Parathyroid adenoma (tissue), 2 donors: ENCODE data around the gene SPAG16.

Experiments
- H2AFZ ChIP-seq: fragments of 300-600 bp; sonication (generic); one replicate; pipeline ENCODE4 v1.7.0; 2017; ENCODE audit warnings: antibody characterized with exemption, mild to moderate bottlenecking
- H3K27ac ChIP-seq: fragments of 300-600 bp; sonication (generic); one replicate; pipeline ENCODE4 v1.7.0; 2017
- H3K27me3 ChIP-seq: fragments of 300-600 bp; sonication (generic); one replicate; pipeline ENCODE4 v1.7.0; 2017; ENCODE audit warnings: low read length; ENCODE audit not compliant: control insufficient read depth, insufficient read depth
- H3K36me3 ChIP-seq: fragments of 300-600 bp; sonication (generic); one replicate; pipeline ENCODE4 v1.7.0; 2017; ENCODE audit warnings: low read length; ENCODE audit not compliant: control insufficient read depth, insufficient read depth
- H3K4me1 ChIP-seq: fragments of 300-600 bp; sonication (generic); one replicate; pipeline ENCODE4 v1.7.0; 2017; ENCODE audit warnings: control low read depth
- H3K4me2 ChIP-seq: fragments of 300-600 bp; sonication (generic); one replicate; pipeline ENCODE4 v1.7.0; 2017; ENCODE audit warnings: low read length
- H3K4me3 ChIP-seq: fragments of 300-600 bp; sonication (generic); one replicate; pipeline ENCODE4 v1.7.0; 2017; ENCODE audit warnings: low read depth, low read length
- H3K79me2 ChIP-seq: fragments of 300-600 bp; sonication (generic); one replicate; pipeline ENCODE4 v1.7.0; 2017; ENCODE audit warnings: control low read depth
- H3K9ac ChIP-seq: fragments of 300-600 bp; sonication (generic); one replicate; pipeline ENCODE4 v1.7.0; 2017; ENCODE audit warnings: mild to moderate bottlenecking
- H3K9me3 ChIP-seq: fragments of 300-600 bp; sonication (generic); one replicate; pipeline ENCODE4 v1.7.0; 2017; ENCODE audit warnings: low read length; ENCODE audit not compliant: control insufficient read depth
- CTCF ChIP-seq: fragments of 300-600 bp; sonication (generic); IDR thresholded peaks from one replicate; pipeline ENCODE4 v1.7.0; 2017; ENCODE audit warnings: antibody characterized with exemption, mild to moderate bottlenecking
- donor health status: primary hyperparathyroidism.

SPAG16 gene

GRCh38 chr2:213863541-213863940 lies 579.3 kb downstream of the SPAG16 start:
- Histone ChIP-seq H3K4me1 (no peaks in the 10 kb centered on the region), H3K9me3 (no peaks in the 10 kb centered on the region), H2AFZ (no peak overlapping the region), H3K27me3 (no peaks in the 10 kb centered on the region), H3K9ac (no peak overlapping the region), H3K27ac (no peak overlapping the region), H3K79me2 (no peaks in the 10 kb centered on the region), H3K4me3 (no peak overlapping the region), H3K36me3 (no peaks in the 10 kb centered on the region), H3K4me2 (no peak overlapping the region)
- TF ChIP-seq CTCF = no peak

DNA sequence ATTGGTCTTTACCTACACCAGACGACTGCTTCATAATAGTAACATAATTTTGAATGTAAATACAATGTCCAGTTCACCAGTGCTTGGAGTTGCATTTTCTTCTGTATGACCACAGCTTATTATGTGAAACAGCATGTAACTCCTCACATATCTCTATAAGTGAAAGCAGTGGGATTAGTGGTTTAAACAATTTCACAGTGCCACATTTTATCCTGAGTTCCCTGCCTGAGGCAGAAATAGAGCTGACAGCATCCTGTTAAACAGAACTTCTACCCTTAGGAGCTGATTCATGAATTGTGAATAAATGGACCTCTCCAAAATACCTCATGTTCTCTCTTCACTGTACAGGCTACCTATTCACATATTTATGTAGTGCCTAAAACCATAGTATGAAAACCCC lies 584.3 kb downstream of the SPAG16 start:
- Histone ChIP-seq H3K4me2 (no peak overlapping the region), H3K27ac (no peak overlapping the region), H3K79me2 (no peaks in the 10 kb centered on the region), H3K9me3 (no peaks in the 10 kb centered on the region), H3K4me1 (no peaks in the 10 kb centered on the region), H3K9ac (no peak overlapping the region), H3K4me3 (no peak overlapping the region), H3K36me3 (no peaks in the 10 kb centered on the region), H2AFZ (no peak overlapping the region), H3K27me3 (no peaks in the 10 kb centered on the region)
- TF ChIP-seq CTCF = no peak

- Histone ChIP-seq H3K9ac (no peak overlapping the region), H3K36me3 (no peaks in the 10 kb centered on the region), H3K79me2 (no peaks in the 10 kb centered on the region), H3K9me3 (no peaks in the 10 kb centered on the region), H3K4me3 (no peak overlapping the region), H2AFZ (no peak overlapping the region), H3K4me1 (no peaks in the 10 kb centered on the region), H3K27ac (no peak overlapping the region), H3K4me2 (no peak overlapping the region), H3K27me3 (no peaks in the 10 kb centered on the region)
- TF ChIP-seq CTCF = no peak
Observed at GRCh38 chr2:213885485-213885884, 601.2 kb downstream of the SPAG16 start.

DNA sequence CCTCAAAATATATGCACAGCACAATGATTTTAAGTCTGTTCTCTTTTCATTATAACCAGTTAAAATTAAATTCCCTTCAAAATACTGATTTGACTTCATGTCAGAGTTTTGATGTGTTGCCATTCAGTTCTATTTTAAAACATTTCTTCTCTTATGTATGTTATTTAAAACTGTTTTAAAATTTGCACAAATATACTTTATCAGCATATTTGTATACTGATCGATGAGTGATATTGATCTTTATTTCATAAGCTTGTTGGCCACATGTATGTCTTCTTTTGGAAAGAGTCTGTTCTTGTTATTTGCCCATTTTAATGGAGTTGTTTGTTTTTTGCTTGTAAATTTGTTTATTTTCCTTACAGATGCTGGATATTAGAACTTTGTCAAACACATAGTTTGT lies 630.2 kb downstream of the SPAG16 start:
- no peak overlapping the region for H3K4me3 ChIP-seq
- no peaks in the 10 kb centered on the region for H3K4me1 ChIP-seq
- H3K27me3 ChIP-seq = no peaks in the 10 kb centered on the region
- H3K4me2 ChIP-seq = no peak overlapping the region
- H3K36me3 ChIP-seq = no peaks in the 10 kb centered on the region
- H3K27ac ChIP-seq = no peak overlapping the region
- no peak for TF ChIP-seq CTCF
- H3K9me3 ChIP-seq = peaks cover 4% of the 10 kb centered on the region
- H3K9ac ChIP-seq = no peak overlapping the region
- H2AFZ ChIP-seq = no peak overlapping the region
- H3K79me2 ChIP-seq = no peaks in the 10 kb centered on the region

DNA sequence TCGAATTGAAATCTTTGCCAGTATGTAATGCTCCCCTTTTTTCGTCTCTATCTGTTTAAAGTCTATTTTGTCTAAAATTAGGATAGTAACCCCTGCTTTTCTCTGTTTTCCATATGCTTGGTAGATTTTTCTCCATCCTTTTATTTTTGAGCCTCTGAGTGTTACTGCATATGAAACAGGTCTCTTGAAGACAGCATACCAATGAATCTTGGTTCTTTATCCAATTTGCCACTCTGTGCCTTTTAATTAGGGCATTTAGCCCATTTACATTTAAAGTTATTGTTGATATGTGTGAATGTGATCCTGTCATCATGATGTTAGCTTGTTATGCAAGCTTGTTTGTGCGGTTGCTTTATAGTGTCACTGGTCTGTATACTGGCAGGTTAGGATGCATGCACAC lies 635.8 kb downstream of the SPAG16 start:
- Histone ChIP-seq H3K27me3 (no peaks in the 10 kb centered on the region), H3K4me3 (no peak overlapping the region), H3K4me1 (no peaks in the 10 kb centered on the region), H3K36me3 (no peaks in the 10 kb centered on the region), H3K27ac (no peak overlapping the region), H3K4me2 (no peak overlapping the region), H2AFZ (no peak overlapping the region), H3K9ac (no peak overlapping the region), H3K79me2 (no peaks in the 10 kb centered on the region), H3K9me3 (peaks cover 5% of the 10 kb centered on the region)
- TF ChIP-seq CTCF = no peak
